GM06990 (cell line): ENCODE measurements around the gene MAP2K1.

Experiments used
- DNase-seq: peaks from one replicate; pipeline ENCODE4 v3.0.0-alpha.2; 2011; ENCODE audit not compliant: insufficient read length; ENCODE audit errors: extremely low read depth
- H3K27me3 ChIP-seq: replicated peaks from 2 replicates; pipeline ENCODE4 v1.6.0; 2011; ENCODE audit warnings: low read length; ENCODE audit not compliant: control insufficient read depth, insufficient read depth
- H3K36me3 ChIP-seq: 2 replicates; pipeline ENCODE4 v1.5.1; 2011; ENCODE audit warnings: low read length; ENCODE audit not compliant: control insufficient read depth, insufficient read depth
- H3K4me3 ChIP-seq: replicated peaks from 2 replicates; pipeline ENCODE4 v1.5.1; 2011; ENCODE audit warnings: low read depth, mild to moderate bottlenecking, control low read depth, low read length
- TF ChIP-seq, protein P1 (sequence below): IDR thresholded peaks from 2 replicates; pipeline ENCODE4 v1.5.1; 2011; ENCODE audit warnings: low read length, control low read depth, mild to moderate bottlenecking, inconsistent platforms; ENCODE audit not compliant: insufficient read depth, poor library complexity, severe bottlenecking

Gene MAP2K1

DNA sequence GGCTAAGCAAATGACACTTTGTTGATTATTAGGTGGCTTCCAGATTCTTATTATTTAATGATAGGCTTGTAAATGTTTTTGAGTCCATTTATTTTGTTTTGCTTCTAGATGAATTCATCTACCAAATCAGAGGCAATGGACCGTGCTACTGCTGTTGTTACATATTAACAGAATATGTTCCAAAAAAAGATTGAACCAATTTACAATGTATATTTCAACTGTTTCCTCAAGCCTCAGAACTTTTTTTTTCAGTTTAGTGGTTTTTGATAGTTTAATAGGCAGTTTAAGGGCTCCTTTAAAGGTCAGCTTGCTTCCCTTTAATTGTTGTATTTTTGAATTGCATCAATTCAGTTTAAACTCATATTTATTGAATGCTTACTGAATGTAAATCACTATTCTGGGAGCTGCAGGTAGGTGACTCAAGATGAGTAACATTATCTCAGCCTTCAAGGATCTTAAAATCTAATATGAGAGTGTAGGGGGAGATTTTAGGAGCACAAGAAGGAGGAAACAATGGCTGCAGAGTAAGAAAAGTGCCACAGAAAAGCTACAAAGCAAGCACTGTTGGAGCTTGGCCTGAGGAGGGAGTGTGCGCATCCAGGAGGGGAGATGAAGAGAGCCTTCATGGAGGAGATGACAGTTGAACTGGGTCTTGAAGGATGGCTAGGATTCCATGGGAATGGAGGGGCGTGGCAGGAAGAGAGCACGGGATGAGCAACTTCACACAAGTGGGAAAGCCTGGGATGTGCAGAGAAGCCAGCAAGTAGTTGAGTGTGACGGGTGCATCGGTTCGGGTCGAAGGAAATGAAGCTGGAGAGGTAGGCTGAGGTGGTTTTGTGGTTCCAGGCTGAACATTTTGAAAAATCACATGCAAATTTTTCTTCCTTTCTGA, 14.7 kb downstream of the MAP2K1 start:
- Histone ChIP-seq H3K27me3 (no peaks in the 10 kb centered on the region), H3K36me3 (peaks cover 3% of the 10 kb centered on the region; the same call in 1 of the 2 replicates), H3K4me3 (peak overlapping the region; percentile 19)
- peak; percentile 32 for DNase-seq
- TF ChIP-seq, protein P1, sequence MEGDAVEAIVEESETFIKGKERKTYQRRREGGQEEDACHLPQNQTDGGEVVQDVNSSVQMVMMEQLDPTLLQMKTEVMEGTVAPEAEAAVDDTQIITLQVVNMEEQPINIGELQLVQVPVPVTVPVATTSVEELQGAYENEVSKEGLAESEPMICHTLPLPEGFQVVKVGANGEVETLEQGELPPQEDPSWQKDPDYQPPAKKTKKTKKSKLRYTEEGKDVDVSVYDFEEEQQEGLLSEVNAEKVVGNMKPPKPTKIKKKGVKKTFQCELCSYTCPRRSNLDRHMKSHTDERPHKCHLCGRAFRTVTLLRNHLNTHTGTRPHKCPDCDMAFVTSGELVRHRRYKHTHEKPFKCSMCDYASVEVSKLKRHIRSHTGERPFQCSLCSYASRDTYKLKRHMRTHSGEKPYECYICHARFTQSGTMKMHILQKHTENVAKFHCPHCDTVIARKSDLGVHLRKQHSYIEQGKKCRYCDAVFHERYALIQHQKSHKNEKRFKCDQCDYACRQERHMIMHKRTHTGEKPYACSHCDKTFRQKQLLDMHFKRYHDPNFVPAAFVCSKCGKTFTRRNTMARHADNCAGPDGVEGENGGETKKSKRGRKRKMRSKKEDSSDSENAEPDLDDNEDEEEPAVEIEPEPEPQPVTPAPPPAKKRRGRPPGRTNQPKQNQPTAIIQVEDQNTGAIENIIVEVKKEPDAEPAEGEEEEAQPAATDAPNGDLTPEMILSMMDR = peak; percentile 30

DNA sequence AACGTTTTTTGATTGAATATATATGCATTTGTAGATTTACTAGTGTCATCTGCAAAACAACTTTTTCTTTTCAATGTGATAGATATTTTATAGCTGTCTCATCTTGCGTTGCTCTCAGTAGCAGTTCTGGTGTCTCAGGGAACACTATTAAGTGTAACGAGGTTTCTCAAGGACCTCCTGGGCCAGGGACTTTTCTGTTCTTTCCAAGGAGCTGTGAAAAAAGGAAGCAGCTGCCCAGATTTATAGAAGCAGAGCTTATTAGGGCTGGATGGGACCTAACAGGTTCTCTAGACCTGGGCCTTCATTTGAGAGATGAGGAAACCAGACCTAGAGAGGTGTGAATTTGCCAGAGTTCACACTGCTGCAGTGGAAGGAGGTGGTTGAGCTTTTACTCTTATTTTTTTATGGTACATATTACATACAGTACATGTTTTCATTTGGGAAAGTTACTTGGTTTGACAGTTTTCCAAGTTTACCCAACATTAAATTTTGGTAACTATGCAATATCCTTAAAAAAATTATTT, 16.1 kb downstream of the MAP2K1 start:
- no peak for DNase-seq
- TF ChIP-seq, protein P1 = no peak
- H3K36me3 ChIP-seq = peaks cover 2% of the 10 kb centered on the region; the same call in 1 of the 2 replicates
- H3K27me3 ChIP-seq = no peaks in the 10 kb centered on the region
- no peak overlapping the region for H3K4me3 ChIP-seq

DNA sequence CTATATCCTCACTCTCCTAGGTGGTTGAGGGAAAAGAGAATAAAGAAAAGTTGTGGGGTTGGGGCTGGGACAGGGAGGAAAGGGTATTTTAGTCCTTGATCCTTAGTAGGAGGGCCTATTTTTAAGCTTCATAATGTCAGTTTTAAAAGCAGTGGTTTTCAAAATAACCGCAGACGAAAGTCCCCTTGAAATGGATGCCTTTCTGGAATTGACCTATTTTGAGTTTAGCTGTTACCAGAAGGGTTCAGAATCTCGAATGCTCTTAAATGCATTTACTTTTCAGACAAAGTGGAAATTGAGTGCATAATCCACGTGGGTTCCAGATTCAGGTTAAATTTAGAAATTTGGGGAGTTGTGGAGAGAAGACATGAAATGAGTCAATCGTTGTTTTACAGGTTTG, 16.6 kb downstream of the MAP2K1 start:
- TF ChIP-seq, protein P1 = no peak
- no peaks in the 10 kb centered on the region for H3K27me3 ChIP-seq
- no peak for DNase-seq
- H3K4me3 ChIP-seq = no peak overlapping the region
- H3K36me3 ChIP-seq = no peaks in the 10 kb centered on the region

DNA sequence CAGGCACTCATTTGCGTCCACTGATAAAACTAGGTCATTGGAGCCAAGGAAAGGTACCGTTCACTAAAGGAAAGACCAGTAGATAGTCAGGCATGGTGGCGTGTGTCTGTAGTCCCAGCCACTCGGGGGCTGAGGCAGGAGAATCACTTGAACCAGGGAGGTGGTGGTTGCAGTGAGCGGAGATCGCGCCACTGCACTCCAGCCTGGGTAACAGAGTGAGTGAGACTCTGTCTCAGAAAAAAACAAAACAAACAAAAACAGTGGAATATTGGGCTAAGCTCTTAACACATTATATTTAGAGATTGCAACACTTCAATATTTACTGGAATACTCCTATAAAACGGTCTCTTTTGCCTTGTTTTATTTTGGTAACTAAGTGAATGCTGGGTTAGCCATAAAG, 17.4 kb downstream of the MAP2K1 start:
- no peak for DNase-seq
- no peaks in the 10 kb centered on the region for H3K36me3 ChIP-seq
- no peak overlapping the region for H3K4me3 ChIP-seq
- no peaks in the 10 kb centered on the region for H3K27me3 ChIP-seq
- TF ChIP-seq, protein P1 = no peak

DNA sequence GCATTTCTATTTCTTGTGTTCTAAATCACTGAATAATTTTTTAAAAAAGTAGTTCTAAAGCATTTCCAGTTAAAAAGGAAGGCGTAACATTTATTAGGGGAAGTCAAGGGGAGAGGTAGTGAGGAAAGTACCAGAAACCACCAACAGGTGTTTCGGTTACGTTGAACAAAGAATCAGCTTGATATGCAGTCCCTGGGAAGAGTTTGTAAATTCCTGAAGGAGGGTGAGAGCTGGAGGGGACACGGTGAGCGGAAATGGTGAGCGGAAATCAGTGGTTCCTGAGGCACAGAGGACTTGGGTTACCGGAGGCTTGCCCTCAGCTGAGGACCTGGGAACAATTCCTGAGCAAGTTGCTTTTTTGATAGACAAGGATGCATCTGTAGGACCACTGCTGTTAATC, 17.8 kb downstream of the MAP2K1 start:
- TF ChIP-seq, protein P1 = no peak
- no peak overlapping the region for H3K4me3 ChIP-seq
- no peak for DNase-seq
- no peaks in the 10 kb centered on the region for H3K36me3 ChIP-seq
- no peaks in the 10 kb centered on the region for H3K27me3 ChIP-seq
